HG03565 (cell line): ENCODE measurements around the gene WFDC6.

ENCODE experiments used
- ATAC-seq: cut with Tn5 transposase; IDR thresholded peaks from one replicate; pipeline ENCODE4 v1.9.1; 2021; ENCODE audit warnings: mild to moderate bottlenecking, moderate library complexity; ENCODE audit not compliant: unreplicated experiment

Gene WFDC6

GRCh38 chr20:45518282-45518681 is 21.0 kb downstream of the WFDC6 start:
- no peak for ATAC-seq

- no peak for ATAC-seq
These were observed 24.0 kb downstream of the WFDC6 start, which contains the start of gene SPINT3 for GRCh38 chr20:45515147-45515913. Gene SPINT3 (minus strand): TSS chr20:45515622. CDS start chr20:45515608, 14 bp downstream.

- no peak for ATAC-seq
These were observed 28.9 kb downstream of the WFDC6 start for GRCh38 chr20:45510242-45510862.

- ATAC-seq, result no peak
These were observed 30.2 kb downstream of the WFDC6 start for GRCh38 chr20:45509091-45509490.

- ATAC-seq, result no peak
These were observed 31.0 kb downstream of the WFDC6 start for GRCh38 chr20:45508068-45508886.

GRCh38 chr20:45507011-45507820 is 32.1 kb downstream of the WFDC6 start:
- ATAC-seq, result no peak

GRCh38 chr20:45506398-45506797 is 32.9 kb downstream of the WFDC6 start:
- no peak for ATAC-seq

- no peak for ATAC-seq
These were observed 35.9 kb downstream of the WFDC6 start for GRCh38 chr20:45503403-45503802.

GRCh38 chr20:45502561-45502960 is 36.7 kb downstream of the WFDC6 start:
- no peak for ATAC-seq

- ATAC-seq, result no peak
These were observed 37.7 kb downstream of the WFDC6 start for GRCh38 chr20:45501600-45501999.

- ATAC-seq, result no peak
These were observed 39.3 kb downstream of the WFDC6 start for GRCh38 chr20:45500022-45500421.

GRCh38 chr20:45497971-45498494 is 41.2 kb downstream of the WFDC6 start:
- no peak for ATAC-seq

GRCh38 chr20:45496166-45496565 is 43.1 kb downstream of the WFDC6 start:
- no peak for ATAC-seq

- no peak for ATAC-seq
These were observed 43.8 kb downstream of the WFDC6 start for GRCh38 chr20:45495501-45495941.

- ATAC-seq, result no peak
These were observed 50.2 kb downstream of the WFDC6 start for GRCh38 chr20:45489083-45489531.

GRCh38 chr20:45487231-45487635 is 52.0 kb downstream of the WFDC6 start:
- ATAC-seq, result no peak

- ATAC-seq, result no peak
These were observed 53.9 kb downstream of the WFDC6 start for GRCh38 chr20:45485388-45485787.

GRCh38 chr20:45484676-45485075 is 54.6 kb downstream of the WFDC6 start:
- no peak for ATAC-seq
